DMS53 treated with DMSO at 0.1 percent for 48 hours (cell line): ENCODE measurements around the gene DUSP2.

Source experiments
- DNase-seq: peaks from one replicate; lab custom pipeline; 2025; ENCODE audit not compliant: unreplicated experiment; lab: John Stamatoyannopoulos, UW

DUSP2 gene

GRCh38 chr2:96103761-96104486 is 41.3 kb downstream of the DUSP2 start:
- DNase-seq, result no peak

- DNase-seq, result no peak
Measured at GRCh38 chr2:96103187-96103601, 42.0 kb downstream of the DUSP2 start.

- DNase-seq, result no peak
Measured at GRCh38 chr2:96102596-96103186, 42.5 kb downstream of the DUSP2 start.

GRCh38 chr2:96100893-96101304 is 44.3 kb downstream of the DUSP2 start:
- DNase-seq, result no peak

- no peak for DNase-seq
Measured at GRCh38 chr2:96099861-96100798, 45.1 kb downstream of the DUSP2 start.

GRCh38 chr2:96098900-96099590 is 46.2 kb downstream of the DUSP2 start:
- DNase-seq, result no peak

GRCh38 chr2:96097951-96098823 is 47.1 kb downstream of the DUSP2 start:
- DNase-seq, result no peak

GRCh38 chr2:96097441-96097840 is 47.8 kb downstream of the DUSP2 start:
- DNase-seq, result no peak

- no peak for DNase-seq
Measured at GRCh38 chr2:96095116-96095636, 50.1 kb downstream of the DUSP2 start.

- no peak for DNase-seq
Measured at GRCh38 chr2:96093528-96093927, 51.7 kb downstream of the DUSP2 start.
